LNCaP clone FGC (cell line): Measurements from ENCODE around the gene ARID4A.

Source experiments
- DNase-seq: peaks from one replicate; pipeline ENCODE4 v3.0.0-alpha.2; 2011; ENCODE audit warnings: low read depth
- H3K4me3 ChIP-seq: 2 replicates; pipeline ENCODE4 v1.5.1; 2011; ENCODE audit warnings: mild to moderate bottlenecking, low read depth, low read length, control low read depth
- CTCF ChIP-seq: IDR thresholded peaks from 2 replicates; pipeline ENCODE4 v1.5.1; 2012; ENCODE audit warnings: mild to moderate bottlenecking; ENCODE audit not compliant: control insufficient read depth, insufficient read depth; ENCODE audit errors: extremely low read depth

ARID4A gene

GRCh38 chr14:58282925-58283593, 15.3 kb upstream of the ARID4A start:
- no peak for TF ChIP-seq CTCF
- no peak for DNase-seq
- H3K4me3 ChIP-seq = no peak overlapping the region

GRCh38 chr14:58283730-58284129, 14.6 kb upstream of the ARID4A start:
- no peak for DNase-seq
- TF ChIP-seq CTCF = no peak
- no peak overlapping the region for H3K4me3 ChIP-seq

GRCh38 chr14:58285132-58285531, 13.2 kb upstream of the ARID4A start:
- no peak for TF ChIP-seq CTCF
- no peak overlapping the region for H3K4me3 ChIP-seq
- no peak for DNase-seq

- DNase-seq = no peak
- no peak for TF ChIP-seq CTCF
- no peak overlapping the region for H3K4me3 ChIP-seq
Measured at GRCh38 chr14:58287607-58288042, 10.7 kb upstream of the ARID4A start.

- no peak for DNase-seq
- H3K4me3 ChIP-seq = no peak overlapping the region
- TF ChIP-seq CTCF = no peak
Measured at GRCh38 chr14:58288106-58288792, 10.1 kb upstream of the ARID4A start.

GRCh38 chr14:58291646-58292045, 6.7 kb upstream of the ARID4A start:
- TF ChIP-seq CTCF = no peak
- DNase-seq = no peak
- H3K4me3 ChIP-seq = no peak overlapping the region
